ENCODE data around the gene TMEM100.
"Not testable (repeated sequence)": the region's sequence is repeated elsewhere in the genome, so short reads cannot be mapped to it uniquely, and the experiment has no call there.

- not testable (repeated sequence) for TF ChIP-seq CTCF (conservative IDR thresholded peaks at IDR 0.05; ENCODE audit: low read depth in 2 of 2); REST (IDR thresholded peaks at IDR 0.05; ENCODE audit: unreplicated experiment); POLR2AphosphoS5 (IDR thresholded peaks at IDR 0.05; ENCODE audit: low read depth); NANOG (IDR thresholded peaks at IDR 0.05; ENCODE audit: borderline replicate concordance); EZH2 (IDR thresholded peaks at IDR 0.05; ENCODE audit: low read depth, unreplicated experiment); CREB1 (CRISPR knock-in tag; IDR thresholded peaks at IDR 0.05; ENCODE audit: low read depth); ETS1 (IDR thresholded peaks at IDR 0.05); EZH2phosphoT487 (IDR thresholded peaks at IDR 0.05; ENCODE audit: unreplicated experiment); STAT1 (IDR thresholded peaks at IDR 0.05; ENCODE audit: unreplicated experiment); ZNF114 (CRISPR knock-in tag; IDR thresholded peaks at IDR 0.05)
These were observed 50.7 kb downstream of the TMEM100 start for GRCh38 chr17:55672010-55672409.
